Iris pigment epithelial cell (primary cell): ENCODE data around the gene FRMD1.
"Not testable (repeated sequence)": the region's sequence is repeated elsewhere in the genome, so short reads cannot be mapped to it uniquely, and the experiment has no call there.

Experiments
- DNase-seq: peaks from one replicate; pipeline ENCODE4 v3.0.0-alpha.2; 2011; ENCODE audit warnings: low read depth

The FRMD1 gene

DNA sequence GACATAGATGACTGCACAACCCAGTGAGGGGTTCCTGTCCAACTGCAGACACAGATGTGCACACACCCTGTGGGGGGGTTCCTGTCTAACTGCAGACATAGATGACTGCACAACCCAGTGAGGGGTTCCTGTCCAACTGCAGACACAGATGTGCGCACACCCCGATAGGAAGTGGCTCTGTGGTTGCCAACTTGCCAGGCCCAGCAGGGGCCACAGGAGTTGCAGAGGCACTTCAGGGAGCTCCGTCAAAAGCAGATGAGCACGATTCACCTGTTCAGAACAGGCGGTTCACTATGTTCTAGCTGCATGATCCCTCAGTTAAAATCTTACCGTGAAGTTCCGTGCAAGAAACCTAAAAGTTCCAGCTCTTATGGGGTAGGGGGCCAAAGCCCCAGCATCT, 1.6 kb downstream of the FRMD1 start:
- not testable (repeated sequence) for DNase-seq

DNA sequence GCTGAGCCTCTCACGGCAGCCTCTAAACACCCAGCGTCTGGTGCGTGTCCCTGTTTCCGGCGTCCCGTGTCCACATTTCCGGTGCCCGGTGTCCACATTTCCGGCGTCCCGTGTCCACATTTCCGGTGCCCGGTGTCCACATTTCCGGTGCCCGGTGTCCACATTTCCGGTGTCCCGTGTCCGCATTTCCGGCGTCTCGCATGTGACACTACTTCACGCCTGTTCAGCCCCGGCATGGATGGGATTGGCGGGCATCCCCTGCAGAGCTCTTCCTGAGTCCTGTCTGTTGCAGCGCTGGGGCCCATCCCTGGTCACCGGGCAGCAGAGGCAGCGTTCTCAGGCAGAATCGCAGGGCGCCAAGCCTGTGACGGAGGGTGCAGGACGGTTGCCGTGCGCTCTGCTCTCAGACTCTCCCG, 3.2 kb downstream of the FRMD1 start:
- DNase-seq, result no peak

GRCh38 chr6:168075216-168075615, 3.8 kb downstream of the FRMD1 start:
- DNase-seq, result no peak

DNA sequence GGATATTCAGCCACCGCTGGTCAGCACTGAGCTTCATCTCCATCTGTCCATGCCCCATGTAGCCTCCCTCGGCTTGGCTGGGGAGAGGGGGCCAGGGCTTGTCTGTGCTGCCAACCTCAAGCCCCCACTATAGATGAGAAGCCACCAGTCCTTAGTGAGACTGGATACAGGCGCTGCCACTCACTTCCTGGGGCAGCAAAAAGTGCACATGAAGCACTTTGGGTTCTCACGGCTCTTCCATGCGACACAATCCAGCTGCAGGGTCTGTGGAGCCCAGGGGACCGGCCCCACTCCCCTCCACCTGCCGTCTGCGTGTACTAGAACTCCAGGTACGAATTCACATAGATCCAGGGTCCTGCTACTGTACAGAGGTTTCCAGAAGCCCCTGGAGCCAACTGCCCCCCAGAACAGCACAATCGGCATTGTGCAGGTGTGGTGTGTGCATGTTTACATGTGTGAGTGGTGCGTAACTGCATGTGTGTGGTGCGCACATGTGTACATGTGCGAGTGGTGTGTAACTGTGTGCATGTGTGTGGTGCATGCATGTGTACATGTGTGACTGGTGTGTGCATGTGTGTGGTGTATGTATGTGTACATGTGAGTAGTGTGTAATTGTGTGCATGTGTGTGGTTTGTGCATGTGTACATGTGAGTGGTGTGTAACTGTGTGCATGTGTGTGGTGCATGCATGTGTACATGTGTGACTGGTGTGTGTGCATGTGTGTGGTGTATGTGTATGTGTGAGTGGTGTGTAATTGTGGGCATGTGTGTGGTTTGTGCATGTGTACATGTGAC, 4.9 kb downstream of the FRMD1 start:
- no peak for DNase-seq

DNA sequence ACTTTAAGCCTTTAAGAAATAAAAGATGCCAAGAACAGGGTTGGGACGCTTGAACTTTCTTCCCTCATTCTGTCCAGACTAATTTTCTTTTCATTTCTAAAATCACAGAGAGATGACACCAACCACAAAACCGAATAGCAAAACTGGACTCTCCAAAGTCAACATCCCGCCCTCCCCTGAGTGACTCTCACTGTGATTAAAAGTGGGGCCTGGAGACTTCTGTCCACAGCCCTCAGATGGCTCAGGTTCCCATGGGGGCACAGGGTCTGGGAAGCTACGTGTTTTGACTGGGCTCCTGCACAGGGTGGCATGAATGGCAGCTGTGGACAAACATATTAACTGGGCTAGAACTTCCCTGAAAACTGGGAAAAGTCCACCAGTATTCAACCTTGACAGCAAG, 6.3 kb downstream of the FRMD1 start:
- DNase-seq, result no peak

DNA sequence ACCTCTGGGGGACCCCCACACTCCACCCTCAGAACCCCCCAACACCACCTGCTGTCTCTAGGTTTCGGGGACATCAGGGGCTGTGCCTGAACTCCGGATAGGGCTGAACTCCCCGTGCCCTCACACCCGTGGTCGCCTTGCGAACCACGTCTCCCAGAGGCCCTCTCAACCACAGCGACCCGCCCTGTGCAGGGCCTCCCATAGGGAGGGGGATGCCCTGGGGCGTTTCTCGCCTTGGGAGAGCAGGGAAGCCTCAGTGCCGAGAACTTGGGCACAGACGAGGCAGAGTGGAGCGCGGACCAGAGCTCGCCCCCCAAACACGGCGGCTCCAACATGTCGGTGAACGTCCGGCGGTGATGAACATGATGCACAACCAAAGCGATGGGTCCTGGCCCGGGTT, 6.8 kb downstream of the FRMD1 start:
- no peak for DNase-seq

- no peak for DNase-seq
Measured at GRCh38 chr6:168071620-168072019, 7.4 kb downstream of the FRMD1 start.

- no peak for DNase-seq
Measured at GRCh38 chr6:168070804-168071203, 8.2 kb downstream of the FRMD1 start.

DNA sequence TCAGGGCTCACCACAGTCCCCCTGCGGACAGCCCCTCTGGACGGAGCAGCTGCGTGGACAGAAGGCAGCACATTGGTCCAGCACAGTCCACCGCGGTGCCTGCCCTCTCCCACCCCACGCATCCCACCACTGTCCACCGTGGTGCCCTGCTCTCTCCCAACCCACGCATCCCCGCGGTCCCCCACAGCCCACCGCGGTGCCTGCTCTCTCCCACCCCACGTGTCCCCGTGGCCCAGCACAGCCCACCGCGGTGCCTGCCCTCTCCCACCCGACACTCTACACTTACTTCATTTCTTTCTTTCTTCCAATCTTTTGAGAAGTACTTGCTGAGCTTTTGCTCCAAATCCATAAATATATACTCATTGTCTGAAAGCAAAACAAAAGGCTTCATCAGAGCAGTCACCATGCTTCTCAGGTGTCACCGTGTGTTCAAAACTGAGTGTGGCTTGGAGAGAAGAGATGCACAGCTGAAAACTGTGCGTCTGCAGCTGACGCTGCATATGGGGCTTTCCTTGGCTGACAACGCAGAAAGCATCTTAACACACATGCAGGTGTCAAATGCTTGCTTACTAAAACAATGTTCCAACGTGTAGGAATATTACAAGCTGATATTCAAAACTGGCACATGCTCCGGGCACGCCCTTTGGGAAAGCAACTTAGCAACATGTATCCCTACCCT, 11.8 kb downstream of the FRMD1 start:
- no peak for DNase-seq

DNA sequence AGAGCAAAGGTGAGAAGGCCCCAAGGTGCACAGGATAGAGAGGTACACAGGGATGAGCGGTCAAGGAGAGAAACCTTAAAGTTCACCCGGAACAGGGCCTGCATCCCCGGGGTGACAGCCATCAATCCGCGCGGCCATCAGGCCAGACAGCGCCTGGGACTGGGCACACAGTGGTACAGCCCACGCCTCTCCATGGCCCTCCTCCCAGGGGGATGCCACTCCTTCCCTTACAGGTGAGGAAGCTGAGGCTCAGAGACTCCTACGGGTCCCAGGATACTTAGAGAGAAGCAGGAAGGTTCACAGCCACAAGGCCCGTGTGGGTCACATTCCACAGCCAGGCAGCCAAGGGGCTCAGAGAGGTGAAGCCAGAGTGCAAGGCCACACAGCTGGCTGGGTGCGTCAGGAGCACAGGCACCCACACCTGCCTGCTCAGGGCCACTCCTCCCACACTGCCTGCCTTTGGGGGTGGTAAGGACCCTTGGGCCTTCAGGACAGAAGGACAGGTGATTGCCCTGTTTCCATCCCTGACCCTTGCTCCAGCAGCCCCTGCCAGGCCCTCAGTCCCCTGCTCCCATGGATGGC, 14.7 kb downstream of the FRMD1 start:
- DNase-seq, result no peak

- no peak for DNase-seq
Measured at GRCh38 chr6:168063431-168063830, 15.6 kb downstream of the FRMD1 start.

- no peak for DNase-seq
Measured at GRCh38 chr6:168062346-168063289, 16.4 kb downstream of the FRMD1 start.

DNA sequence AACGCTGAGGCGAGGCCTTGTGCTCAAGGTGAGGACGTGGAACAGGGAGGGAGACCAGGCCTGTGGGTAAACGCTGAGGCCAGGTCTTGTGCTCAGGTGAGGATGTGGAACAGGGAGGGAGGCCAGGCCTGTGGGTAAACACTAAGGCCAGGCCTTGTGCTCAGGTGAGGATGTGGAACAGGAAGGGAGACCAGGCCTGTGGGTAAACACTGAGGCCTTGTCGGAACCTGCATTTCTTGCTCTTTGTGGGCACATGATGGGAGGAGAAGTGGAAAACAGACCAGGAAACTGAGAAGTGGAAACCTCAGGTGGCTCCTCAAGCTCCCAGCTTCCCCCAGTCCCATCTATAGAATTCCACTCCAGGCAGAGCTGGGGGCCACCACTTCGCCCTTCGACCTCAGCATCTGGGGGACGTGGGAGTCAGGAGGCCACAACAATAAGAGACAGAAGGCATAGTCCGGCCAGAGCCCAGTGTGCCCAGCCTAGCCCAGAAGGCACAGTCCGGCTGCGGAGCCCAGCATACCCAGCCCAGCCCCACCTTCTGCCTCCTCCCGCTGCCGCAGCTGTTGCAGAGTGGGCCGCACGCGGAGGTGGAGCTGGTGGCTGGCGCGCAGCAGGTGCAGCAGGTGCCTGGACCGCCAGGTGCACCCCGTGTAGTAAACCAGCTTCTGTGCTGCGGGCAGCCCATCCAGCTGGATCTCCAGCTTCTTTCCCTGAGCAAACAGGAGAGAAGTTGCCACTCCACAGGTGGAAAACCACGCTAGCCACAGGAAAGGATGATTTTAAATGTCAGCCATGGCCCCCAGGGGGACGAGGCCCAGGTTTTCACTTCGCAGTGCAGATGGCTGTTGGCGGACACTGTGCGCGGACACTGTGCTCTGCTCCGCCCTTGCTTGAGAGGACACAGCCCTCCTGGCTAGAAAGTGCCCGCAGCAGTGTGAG, 17.5 kb downstream of the FRMD1 start:
- no peak for DNase-seq

DNA sequence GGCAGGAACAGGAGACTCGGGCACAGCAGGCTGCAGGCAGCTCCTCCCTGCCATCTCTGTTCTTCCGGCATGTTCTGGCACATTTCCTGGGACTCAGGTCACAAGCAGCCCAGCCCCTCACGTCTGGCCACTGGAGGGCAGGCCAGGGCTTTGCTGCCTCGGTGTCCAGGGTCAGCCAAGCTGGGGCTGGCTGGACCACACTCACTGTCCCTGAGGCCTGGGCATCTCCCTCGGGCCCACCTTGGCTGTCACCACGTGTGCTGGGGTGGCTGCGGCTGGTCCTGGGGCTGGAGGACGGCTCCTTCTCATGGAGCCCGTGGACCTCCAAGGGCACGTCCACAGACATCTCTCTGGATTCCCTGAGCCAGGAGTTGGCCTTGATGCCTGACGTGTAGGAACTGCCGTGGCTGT, 18.5 kb downstream of the FRMD1 start:
- peak; percentile 65 for DNase-seq

DNA sequence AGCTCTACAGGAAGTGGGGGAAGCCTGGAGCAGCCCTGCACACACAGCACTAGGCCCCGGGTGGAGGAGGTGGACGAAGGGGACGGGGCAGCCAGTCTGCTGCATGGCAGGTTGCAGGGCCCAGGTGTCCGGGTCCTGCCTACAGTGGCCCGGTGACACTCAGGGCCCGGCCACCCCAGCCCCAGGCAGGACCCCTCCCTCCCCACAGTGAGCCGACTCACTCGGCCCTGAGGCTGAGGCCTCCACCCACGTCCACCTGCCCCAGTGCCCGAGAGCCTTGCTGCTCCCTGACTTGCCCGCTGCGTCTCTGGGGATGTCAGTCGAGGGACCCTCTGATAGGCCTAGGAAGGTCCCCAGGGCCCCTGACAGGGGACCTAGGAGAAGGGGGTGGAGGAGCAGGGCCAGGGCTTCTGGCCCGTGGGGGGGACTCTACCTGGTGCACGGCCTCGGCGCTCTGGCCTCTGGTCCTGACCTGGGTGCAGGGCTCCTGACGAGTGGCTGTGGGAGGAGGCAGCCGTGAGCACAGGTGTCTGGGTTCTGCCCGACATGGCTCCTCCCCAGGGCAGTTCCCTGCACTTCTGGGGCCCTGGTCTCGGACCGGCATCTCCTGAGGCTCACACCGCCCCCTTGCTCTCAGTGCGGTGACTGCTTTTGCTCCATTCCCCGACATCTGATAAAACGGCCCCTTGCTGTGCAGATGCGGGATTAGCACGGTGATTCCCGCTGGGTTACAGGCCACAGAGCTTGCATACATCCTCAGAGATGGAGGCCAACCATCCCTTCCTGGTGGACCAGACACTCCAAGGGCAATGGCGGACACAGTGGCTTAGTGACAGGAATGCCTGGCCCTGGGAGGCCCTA, 20.1 kb downstream of the FRMD1 start:
- no peak for DNase-seq

DNA sequence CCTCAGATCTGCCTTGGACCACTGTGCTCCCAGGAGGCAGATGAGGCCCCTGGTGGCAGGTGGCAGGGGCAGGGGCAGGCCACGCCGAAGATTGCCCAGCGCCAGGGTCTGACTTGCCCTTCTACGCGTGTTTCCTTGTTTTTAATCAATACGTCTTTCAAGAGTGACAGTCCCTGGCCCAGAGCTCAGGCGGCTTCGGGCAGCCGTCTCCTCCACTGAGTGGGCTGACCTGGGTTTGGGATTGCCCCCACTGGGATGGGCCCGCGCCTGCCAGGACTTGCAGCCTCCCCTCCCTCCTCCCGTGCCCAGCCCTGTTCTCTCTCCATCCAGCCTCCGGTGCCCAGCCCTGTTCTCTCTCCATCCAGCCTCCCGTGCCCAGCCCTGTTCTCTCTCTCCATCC, 21.2 kb downstream of the FRMD1 start:
- DNase-seq, result no peak

DNA sequence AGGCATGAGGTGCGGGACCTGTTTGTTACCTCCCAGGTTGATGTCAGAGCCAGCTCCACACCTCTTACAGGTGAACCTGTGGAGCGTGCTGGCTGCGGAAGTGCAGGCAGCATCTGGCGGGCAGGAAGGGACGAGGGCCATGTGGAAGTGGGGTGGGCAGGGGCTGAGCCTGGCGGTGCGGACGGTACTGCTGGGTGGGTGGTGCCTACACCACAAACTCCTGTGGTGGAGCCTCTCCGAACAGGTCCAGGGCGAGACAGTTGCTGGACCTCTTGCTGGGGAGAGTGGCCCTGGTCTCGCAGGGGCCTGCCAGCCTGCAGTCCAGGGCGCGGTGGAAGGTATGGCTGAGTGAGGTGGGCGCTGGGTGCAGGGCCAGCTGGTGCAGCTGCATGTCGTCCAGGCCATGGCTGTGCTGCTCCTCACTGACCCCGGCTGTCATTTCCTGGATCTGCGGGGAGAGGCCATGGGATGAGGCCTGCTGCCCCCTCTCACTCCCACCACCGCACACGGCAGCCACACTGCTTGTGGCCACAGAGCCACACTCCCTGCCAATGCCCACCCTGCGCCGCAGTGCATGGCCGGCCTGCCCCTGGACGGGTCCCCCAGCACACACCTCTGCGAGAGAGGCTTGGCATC, 22.0 kb downstream of the FRMD1 start:
- no peak for DNase-seq

DNA sequence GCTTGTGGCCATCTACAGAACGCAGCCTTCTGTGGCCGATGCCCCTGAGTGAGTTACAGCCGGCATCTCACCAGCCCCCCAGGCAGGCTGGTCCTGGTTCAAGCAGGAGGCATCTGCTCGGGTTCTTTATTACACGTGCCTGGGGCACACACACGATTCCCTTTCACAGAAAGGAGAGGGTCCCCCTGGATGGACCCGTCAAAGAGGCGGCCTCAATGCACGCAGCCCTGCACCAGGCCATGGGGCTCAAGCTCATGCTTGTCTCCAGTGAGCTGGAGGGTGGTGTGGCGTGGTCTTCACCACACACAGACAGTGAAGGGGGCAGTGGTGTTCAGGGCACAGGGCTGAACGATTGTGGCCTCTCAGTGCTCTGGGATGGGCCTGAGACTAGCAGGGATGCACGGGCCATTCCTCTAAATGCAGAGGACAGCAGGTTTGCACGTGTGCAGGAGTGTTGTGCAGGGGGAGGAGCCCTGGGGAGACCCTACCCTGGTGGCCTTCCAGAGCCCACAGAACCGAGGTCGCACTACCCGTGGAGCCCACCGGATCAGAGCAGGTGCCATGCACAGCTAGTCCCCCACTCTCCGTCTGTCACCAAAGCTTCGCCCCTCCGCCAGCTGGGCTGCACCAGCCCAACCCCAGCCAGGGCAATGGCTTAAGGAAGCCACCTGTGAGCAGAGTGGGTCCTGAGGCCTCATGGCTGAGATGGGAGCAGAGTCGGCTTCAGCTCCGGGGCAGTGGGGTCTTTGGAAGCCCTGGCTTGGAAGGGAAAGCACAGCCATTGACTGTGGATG, 23.1 kb downstream of the FRMD1 start:
- DNase-seq, result no peak
